Glutamatergic neuron (in vitro differentiated cells): ENCODE results near the gene HYOU1. TPM values are rescaled to one million over a fixed set of nuclear protein-coding genes. Genes with fewer than 3 reads are reported as not detected.

ENCODE experiments used
- DNase-seq: peaks from one replicate; pipeline ENCODE4 v3.0.0; 2022
- H3K27ac Mint-ChIP-seq: one replicate; pipeline ENCODE4 v1.8.0; 2020; ENCODE audit warnings: mild to moderate bottlenecking, mixed read lengths, inconsistent platforms; ENCODE audit not compliant: unreplicated experiment
- H3K27me3 Mint-ChIP-seq: one replicate; pipeline ENCODE4 v1.8.0; 2020; ENCODE audit warnings: mild to moderate bottlenecking, moderate library complexity, mixed read lengths, inconsistent platforms; ENCODE audit not compliant: unreplicated experiment
- H3K36me3 Mint-ChIP-seq: one replicate; pipeline ENCODE4 v1.8.0; 2020; ENCODE audit warnings: mild to moderate bottlenecking, mixed read lengths, inconsistent platforms; ENCODE audit not compliant: unreplicated experiment
- H3K4me1 Mint-ChIP-seq: one replicate; pipeline ENCODE4 v1.8.0; 2020; ENCODE audit warnings: mild to moderate bottlenecking, low read depth, mixed read lengths, inconsistent platforms; ENCODE audit not compliant: unreplicated experiment
- H3K4me3 Mint-ChIP-seq: one replicate; pipeline ENCODE4 v1.8.0; 2020; ENCODE audit warnings: mild to moderate bottlenecking, mixed read lengths, inconsistent platforms; ENCODE audit not compliant: unreplicated experiment
- H3K9me3 Mint-ChIP-seq: one replicate; pipeline ENCODE4 v1.8.0; 2020; ENCODE audit warnings: mild to moderate bottlenecking, moderate library complexity, mixed read lengths, inconsistent platforms; ENCODE audit not compliant: unreplicated experiment
- microRNA-seq: library from miRNA; unstranded; fragments of <30 nt; microRNA quantifications from one replicate; pipeline ENCODE4, GENCODE V29; 2020; ENCODE audit not compliant: unreplicated experiment
- total RNA-seq: library from RNA; stranded (reverse); fragmentation: NEBNext Ultra II Directional; extraction: Animal tissue kit (Norgen Biotek cat#: 25700); gene quantifications from one replicate; pipeline ENCODE4 v1.2.1, GENCODE V29; 2021; ENCODE audit not compliant: unreplicated experiment
- TF ChIP-seq, protein P1 (sequence below): fragments of 200-600 bp; sonication (generic); IDR thresholded peaks from one replicate; pipeline ENCODE4 v1.5.0; 2021; ENCODE audit not compliant: partially characterized antibody, unreplicated experiment

Gene HYOU1
- total RNA-seq, 1 donor from 2014 or later, result 193 TPM

DNA sequence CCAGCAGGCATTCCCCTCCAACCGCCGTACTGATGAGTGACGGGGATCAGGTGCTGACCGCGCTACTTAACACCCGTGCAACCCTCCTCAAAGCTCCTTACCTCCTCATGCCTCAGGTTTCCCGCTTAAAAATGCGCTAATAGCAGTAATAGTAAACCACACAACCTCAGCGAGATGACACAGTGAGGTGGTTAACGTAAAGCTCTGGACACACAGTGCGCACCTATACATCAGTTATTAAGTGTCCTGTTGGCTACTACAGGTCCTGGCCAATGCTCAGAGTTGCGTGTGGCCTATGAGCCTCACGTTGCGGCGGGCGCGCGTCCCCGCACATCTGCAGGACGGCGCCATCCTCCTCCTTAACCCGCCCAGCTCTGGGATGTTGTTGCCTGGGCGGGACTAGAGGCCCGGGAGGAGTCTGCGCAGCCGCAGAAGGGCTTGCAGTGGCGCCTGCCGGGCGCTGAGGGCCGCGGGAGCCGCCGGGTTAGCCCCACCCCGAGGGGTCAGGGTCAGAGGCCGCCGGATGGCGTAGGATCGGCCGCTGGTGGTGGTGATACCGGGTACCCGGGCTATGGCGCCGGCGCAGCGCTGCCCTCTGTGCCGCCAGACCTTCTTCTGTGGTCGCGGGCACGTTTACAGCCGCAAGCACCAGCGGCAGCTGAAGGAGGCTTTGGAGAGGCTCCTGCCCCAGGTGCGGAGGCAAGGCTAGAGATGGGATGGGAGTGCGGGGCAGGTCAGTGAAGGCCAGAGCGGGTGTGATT, 59.2 kb downstream of the HYOU1 start, which contains the start of gene CENATAC:
Gene CENATAC, plus strand, starts transcription at position 512 of the 761 bp plus-strand sequence. Its CDS starts 60 bp downstream, at position 572.
- H3K27me3 Mint-ChIP-seq, result peaks cover 4% of the 10 kb centered on the region
- TF ChIP-seq, protein P1, sequence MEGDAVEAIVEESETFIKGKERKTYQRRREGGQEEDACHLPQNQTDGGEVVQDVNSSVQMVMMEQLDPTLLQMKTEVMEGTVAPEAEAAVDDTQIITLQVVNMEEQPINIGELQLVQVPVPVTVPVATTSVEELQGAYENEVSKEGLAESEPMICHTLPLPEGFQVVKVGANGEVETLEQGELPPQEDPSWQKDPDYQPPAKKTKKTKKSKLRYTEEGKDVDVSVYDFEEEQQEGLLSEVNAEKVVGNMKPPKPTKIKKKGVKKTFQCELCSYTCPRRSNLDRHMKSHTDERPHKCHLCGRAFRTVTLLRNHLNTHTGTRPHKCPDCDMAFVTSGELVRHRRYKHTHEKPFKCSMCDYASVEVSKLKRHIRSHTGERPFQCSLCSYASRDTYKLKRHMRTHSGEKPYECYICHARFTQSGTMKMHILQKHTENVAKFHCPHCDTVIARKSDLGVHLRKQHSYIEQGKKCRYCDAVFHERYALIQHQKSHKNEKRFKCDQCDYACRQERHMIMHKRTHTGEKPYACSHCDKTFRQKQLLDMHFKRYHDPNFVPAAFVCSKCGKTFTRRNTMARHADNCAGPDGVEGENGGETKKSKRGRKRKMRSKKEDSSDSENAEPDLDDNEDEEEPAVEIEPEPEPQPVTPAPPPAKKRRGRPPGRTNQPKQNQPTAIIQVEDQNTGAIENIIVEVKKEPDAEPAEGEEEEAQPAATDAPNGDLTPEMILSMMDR, result no peak
- peak within 1 kb of the TSS; percentile 98 for H3K4me3 Mint-ChIP-seq
- H3K4me1 Mint-ChIP-seq, result peaks cover 4% of the 10 kb centered on the region
- H3K9me3 Mint-ChIP-seq, result peaks cover 6% of the 10 kb centered on the region
- DNase-seq, result peak; percentile 98
- H3K27ac Mint-ChIP-seq, result peak within 1 kb of the TSS; percentile 95
- peaks cover 5% of the 10 kb centered on the region for H3K36me3 Mint-ChIP-seq

DNA sequence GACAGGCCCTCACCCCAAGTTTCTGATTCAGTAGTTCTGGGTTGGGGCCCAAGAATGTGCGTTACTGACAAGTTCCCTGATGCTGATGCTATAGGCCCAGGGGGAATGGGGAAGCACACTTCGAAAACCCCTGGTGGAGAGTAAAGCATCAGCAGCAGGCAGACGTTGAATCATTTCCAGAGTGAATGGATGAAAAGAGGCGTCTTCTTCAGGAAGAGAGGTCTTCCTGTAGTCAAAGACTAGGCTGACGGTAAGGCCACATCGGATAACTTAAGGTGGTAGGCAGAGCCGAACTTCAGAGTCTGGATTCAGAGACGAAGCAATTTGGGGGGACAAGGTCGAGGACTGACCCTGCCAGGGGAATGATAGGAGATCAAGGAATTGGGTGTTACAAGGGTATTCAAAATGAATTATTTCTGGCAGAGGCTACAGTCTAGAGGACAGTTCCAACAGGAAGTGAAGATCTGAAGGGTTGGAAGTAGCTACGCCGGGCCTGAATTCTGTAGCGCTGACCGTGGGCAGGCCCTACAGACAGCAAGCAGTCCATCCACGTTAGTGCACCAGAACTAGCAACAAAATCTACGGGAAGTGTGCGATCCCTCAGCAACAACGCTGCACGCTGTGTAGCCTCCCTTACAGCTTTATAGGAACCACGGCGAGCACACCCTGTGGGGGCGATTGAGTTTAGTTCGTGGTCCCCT, 59.9 kb downstream of the HYOU1 start:
- peak overlapping the region; percentile 85 for H3K27ac Mint-ChIP-seq
- H3K4me1 Mint-ChIP-seq, result peaks cover 4% of the 10 kb centered on the region
- peak overlapping the region; percentile 98 for H3K4me3 Mint-ChIP-seq
- H3K36me3 Mint-ChIP-seq, result peaks cover 5% of the 10 kb centered on the region
- TF ChIP-seq, protein P1, result peak; percentile 38
- H3K27me3 Mint-ChIP-seq, result peaks cover 4% of the 10 kb centered on the region
- peaks cover 6% of the 10 kb centered on the region for H3K9me3 Mint-ChIP-seq
- DNase-seq, result no peak

Small RNAs within 50 kb of the gene (microRNA-seq; reads per million reads assigned to microRNA genes)
- gene MIR3656, result not detected

Other genes starting within 250 kb of the HYOU1 start
- not detected for gene CXCR5, start 173.3 kb downstream of the HYOU1 start, total RNA-seq
- gene BCL9L, start 131.3 kb downstream of the HYOU1 start, total RNA-seq, result 13.0 TPM
- gene UPK2, start 100.9 kb downstream of the HYOU1 start, total RNA-seq, result not detected
- gene FOXR1, start 85.4 kb downstream of the HYOU1 start, total RNA-seq, result not detected
- 72.3 TPM for gene CENATAC, start 59.1 kb downstream of the HYOU1 start, total RNA-seq
- 673 TPM for gene RPS25, start 38.9 kb downstream of the HYOU1 start, total RNA-seq
- 85.1 TPM for gene TRAPPC4, start 38.4 kb downstream of the HYOU1 start, total RNA-seq
- gene SLC37A4, start 26.3 kb downstream of the HYOU1 start, total RNA-seq, result 21.2 TPM
- gene VPS11, start 10.6 kb upstream of the HYOU1 start, total RNA-seq, result 32.7 TPM
- 30.4 TPM for gene HMBS, start 27.7 kb upstream of the HYOU1 start, total RNA-seq
- 36.1 TPM for gene DPAGT1, start 44.6 kb upstream of the HYOU1 start, total RNA-seq
- gene C2CD2L, start 50.1 kb upstream of the HYOU1 start, total RNA-seq, result 32.8 TPM
- 58.1 TPM for gene HINFP, start 64.4 kb upstream of the HYOU1 start, total RNA-seq
- 2.4 TPM for gene ABCG4, start 91.8 kb upstream of the HYOU1 start, total RNA-seq
- gene NLRX1, start 111.5 kb upstream of the HYOU1 start, total RNA-seq, result 1.7 TPM
- gene NHERF4, start 128.3 kb upstream of the HYOU1 start, total RNA-seq, result not detected
- 40.5 TPM for gene CBL, start 149.1 kb upstream of the HYOU1 start, total RNA-seq